ENCODE results near the gene NPPB.

The NPPB gene

GRCh38 chr1:11842154-11843041 is 16.3 kb downstream of the NPPB start:
- no peak overlapping the region for H3K4me3 ChIP-seq (ENCODE audit: low read depth, low read length)
- DNase-seq: peak; percentile 82

GRCh38 chr1:11841245-11842153 is 17.2 kb downstream of the NPPB start:
- no peak overlapping the region for H3K4me3 ChIP-seq (ENCODE audit: low read depth, low read length)
- H3K27me3 ChIP-seq: no peaks in the 10 kb centered on the region
- peaks cover 17% of the 10 kb centered on the region for H3K36me3 ChIP-seq
- no peak for TF ChIP-seq CTCF (IDR thresholded peaks at IDR 0.05; ENCODE audit: low read depth, low read length)
- peaks cover 31% of the 10 kb centered on the region for H3K4me1 ChIP-seq
- peak; percentile 40 for DNase-seq
- no peaks in the 10 kb centered on the region for H3K9me3 ChIP-seq

More at GRCh38 chr1:11842154-11843041, 16.3 kb downstream of the NPPB start:
- H3K9me3 ChIP-seq: no peaks in the 10 kb centered on the region
- peaks cover 17% of the 10 kb centered on the region for H3K36me3 ChIP-seq
- H3K4me1 ChIP-seq: peaks cover 35% of the 10 kb centered on the region
- no peaks in the 10 kb centered on the region for H3K27me3 ChIP-seq
- no peak for TF ChIP-seq CTCF (IDR thresholded peaks at IDR 0.05; ENCODE audit: low read depth, low read length)

GRCh38 chr1:11839727-11840705 is 18.7 kb downstream of the NPPB start:
- no peak for TF ChIP-seq CTCF (IDR thresholded peaks at IDR 0.05; ENCODE audit: low read depth, low read length)
- no peaks in the 10 kb centered on the region for H3K27me3 ChIP-seq
- no peaks in the 10 kb centered on the region for H3K9me3 ChIP-seq
- peaks cover 17% of the 10 kb centered on the region for H3K36me3 ChIP-seq
- DNase-seq: no peak
- H3K4me1 ChIP-seq: peaks cover 27% of the 10 kb centered on the region
- no peak overlapping the region for H3K4me3 ChIP-seq (ENCODE audit: low read depth, low read length)

- H3K36me3 ChIP-seq: peaks cover 20% of the 10 kb centered on the region
Measured at GRCh38 chr1:11838349-11839272, 20.1 kb downstream of the NPPB start.

More at GRCh38 chr1:11838349-11839272, 20.1 kb downstream of the NPPB start:
- H3K4me1 ChIP-seq: peaks cover 27% of the 10 kb centered on the region
- no peak overlapping the region for H3K4me3 ChIP-seq (ENCODE audit: low read depth, low read length)
- H3K9me3 ChIP-seq: no peaks in the 10 kb centered on the region
- peak; percentile 68 for DNase-seq
- peak; percentile 89 for TF ChIP-seq CTCF (IDR thresholded peaks at IDR 0.05; ENCODE audit: low read depth, low read length)
- H3K27me3 ChIP-seq: no peaks in the 10 kb centered on the region

Data from BE2C (cell line).